ENCODE measurements around the gene STON2. TPM values are rescaled to one million over a fixed set of nuclear protein-coding genes. Genes with fewer than 3 reads are reported as not detected.

The STON2 gene
- total RNA-seq, 1 experiment from 2014 or later: 23.5 TPM

DNA sequence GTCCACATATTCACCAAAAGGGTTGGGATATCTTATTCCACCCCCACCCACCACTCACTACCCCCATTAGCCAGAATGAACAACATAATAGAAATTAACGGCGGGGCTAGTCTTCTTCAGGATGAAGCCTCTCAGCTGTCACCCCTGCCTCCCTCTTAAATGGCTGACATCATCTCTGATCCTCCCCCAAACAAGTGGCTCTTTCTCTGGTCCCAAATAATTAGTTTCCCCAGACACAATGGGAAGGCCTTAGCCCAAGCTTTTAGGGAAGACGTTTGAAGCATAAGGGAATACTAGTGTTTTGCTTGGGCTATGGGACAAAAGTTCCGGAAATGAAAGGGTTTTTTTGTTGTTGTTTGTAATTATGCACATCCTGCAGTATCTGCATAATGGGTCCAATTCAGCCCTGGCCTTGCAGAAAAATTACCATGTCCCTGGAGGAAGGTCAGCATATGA, 13.8 kb downstream of the STON2 start:
- BruUV-seq (replicated peaks): no TSS peak
- CTCF ChIA-PET: interaction anchor here (2.8 kb wide), 1 partner anchor 10 kb away, joined by 11 read pairs; no protein-coding TSS in a partner anchor
- intact Hi-C loops (cut with micrococcal nuclease): no loop called here

DNA sequence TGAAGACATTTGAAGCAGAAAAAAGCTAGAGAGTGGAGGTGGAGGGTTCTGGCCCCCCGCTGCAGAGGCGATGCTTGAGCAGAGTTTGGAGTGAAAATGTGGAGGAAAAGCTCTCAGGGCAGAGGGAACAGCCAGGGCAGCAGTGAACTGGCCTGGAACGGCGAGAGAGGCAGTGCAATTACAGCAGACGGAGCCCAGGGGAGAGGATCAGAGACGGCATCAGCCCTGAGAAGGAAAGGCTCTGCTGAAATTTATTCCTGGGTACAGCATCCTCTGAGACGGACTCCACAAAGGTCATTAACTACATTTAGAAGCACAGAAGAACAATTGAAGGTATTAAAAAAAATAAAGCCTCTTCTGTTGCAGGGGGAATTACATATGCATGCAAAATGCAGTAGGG, 14.2 kb downstream of the STON2 start:
- POLR2A ChIA-PET: interaction anchor here (1.0 to 1.7 kb wide), 9 partner anchors 8 to 63 kb away, joined by 3 to 14 read pairs (median 6); partner anchors contain the start of gene STON2
- H3K9me3 Mint-ChIP-seq (ENCODE audit: unreplicated experiment): no peaks in the 10 kb centered on the region
- intact Hi-C loops (cut with micrococcal nuclease): no loop called here
- TF ChIP-seq, protein P1, sequence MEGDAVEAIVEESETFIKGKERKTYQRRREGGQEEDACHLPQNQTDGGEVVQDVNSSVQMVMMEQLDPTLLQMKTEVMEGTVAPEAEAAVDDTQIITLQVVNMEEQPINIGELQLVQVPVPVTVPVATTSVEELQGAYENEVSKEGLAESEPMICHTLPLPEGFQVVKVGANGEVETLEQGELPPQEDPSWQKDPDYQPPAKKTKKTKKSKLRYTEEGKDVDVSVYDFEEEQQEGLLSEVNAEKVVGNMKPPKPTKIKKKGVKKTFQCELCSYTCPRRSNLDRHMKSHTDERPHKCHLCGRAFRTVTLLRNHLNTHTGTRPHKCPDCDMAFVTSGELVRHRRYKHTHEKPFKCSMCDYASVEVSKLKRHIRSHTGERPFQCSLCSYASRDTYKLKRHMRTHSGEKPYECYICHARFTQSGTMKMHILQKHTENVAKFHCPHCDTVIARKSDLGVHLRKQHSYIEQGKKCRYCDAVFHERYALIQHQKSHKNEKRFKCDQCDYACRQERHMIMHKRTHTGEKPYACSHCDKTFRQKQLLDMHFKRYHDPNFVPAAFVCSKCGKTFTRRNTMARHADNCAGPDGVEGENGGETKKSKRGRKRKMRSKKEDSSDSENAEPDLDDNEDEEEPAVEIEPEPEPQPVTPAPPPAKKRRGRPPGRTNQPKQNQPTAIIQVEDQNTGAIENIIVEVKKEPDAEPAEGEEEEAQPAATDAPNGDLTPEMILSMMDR (IDR thresholded peaks at IDR 0.05; ENCODE audit: unreplicated experiment): no peak
- CTCF ChIA-PET: interaction anchor here (1.6 to 2.8 kb wide), 2 partner anchors 10 to 67 kb away, joined by 10 to 11 read pairs; no protein-coding TSS in a partner anchor
- H3K4me3 Mint-ChIP-seq (ENCODE audit: unreplicated experiment): no peak overlapping the region
- no TSS peak for BruUV-seq (replicated peaks)
- peaks cover 13% of the 10 kb centered on the region for H3K4me1 Mint-ChIP-seq (ENCODE audit: insufficient read depth, unreplicated experiment)
- no peak overlapping the region for H3K27ac Mint-ChIP-seq (ENCODE audit: low read depth, unreplicated experiment)
- peaks cover 5% of the 10 kb centered on the region for H3K36me3 Mint-ChIP-seq (ENCODE audit: insufficient read depth, unreplicated experiment)
- no peak for DNase-seq (ENCODE audit: unreplicated experiment)
- no peaks in the 10 kb centered on the region for H3K27me3 Mint-ChIP-seq (ENCODE audit: insufficient read depth, unreplicated experiment)

More for the DNA sequence above, 13.8 kb downstream of the STON2 start:
- Mint-ChIP-seq H3K4me1 (ENCODE audit: insufficient read depth, unreplicated experiment) (peaks cover 13% of the 10 kb centered on the region), H3K36me3 (ENCODE audit: insufficient read depth, unreplicated experiment) (peaks cover 5% of the 10 kb centered on the region), H3K27me3 (ENCODE audit: insufficient read depth, unreplicated experiment) (no peaks in the 10 kb centered on the region), H3K27ac (ENCODE audit: low read depth, unreplicated experiment) (no peak overlapping the region), H3K4me3 (ENCODE audit: unreplicated experiment) (no peak overlapping the region), H3K9me3 (ENCODE audit: unreplicated experiment) (no peaks in the 10 kb centered on the region)
- TF ChIP-seq, protein P1 (IDR thresholded peaks at IDR 0.05; ENCODE audit: unreplicated experiment): no peak
- DNase-seq (ENCODE audit: unreplicated experiment): no peak
- POLR2A ChIA-PET: interaction anchor here (1.0 to 1.7 kb wide), 4 partner anchors 11 to 23 kb away, joined by 3 to 6 read pairs (median 4); partner anchors contain the start of gene STON2

DNA sequence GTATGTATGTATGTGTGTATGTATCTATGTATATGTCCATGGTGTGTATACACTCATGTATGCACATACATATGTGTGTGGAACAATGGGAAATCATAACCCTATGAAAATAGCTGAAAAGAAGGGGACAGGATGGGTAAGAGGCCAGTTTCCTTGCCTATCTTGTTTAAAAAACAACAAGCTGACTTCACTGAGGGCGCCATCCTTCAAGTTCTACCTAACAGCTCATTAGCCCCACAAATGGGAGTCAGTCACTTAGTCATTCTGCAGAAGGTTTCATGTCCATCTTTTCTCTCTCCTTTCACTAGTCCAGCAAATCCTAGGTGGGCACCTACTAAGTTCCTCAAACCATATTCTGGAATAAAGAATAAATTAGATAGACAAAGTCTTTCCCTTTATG, 14.7 kb downstream of the STON2 start:
- H3K36me3 Mint-ChIP-seq (ENCODE audit: insufficient read depth, unreplicated experiment): peaks cover 5% of the 10 kb centered on the region
- H3K27ac Mint-ChIP-seq (ENCODE audit: low read depth, unreplicated experiment): no peak overlapping the region
- CTCF ChIA-PET: interaction anchor here (1.6 to 2.8 kb wide), 2 partner anchors 11 to 67 kb away, joined by 10 to 11 read pairs; no protein-coding TSS in a partner anchor
- BruUV-seq (replicated peaks): no TSS peak
- POLR2A ChIA-PET: interaction anchor here (0.9 to 1.7 kb wide), 10 partner anchors 9 to 73 kb away, joined by 3 to 14 read pairs (median 5); partner anchors contain the start of gene STON2
- no peak overlapping the region for H3K4me3 Mint-ChIP-seq (ENCODE audit: unreplicated experiment)
- peaks cover 13% of the 10 kb centered on the region for H3K4me1 Mint-ChIP-seq (ENCODE audit: insufficient read depth, unreplicated experiment)
- H3K27me3 Mint-ChIP-seq (ENCODE audit: insufficient read depth, unreplicated experiment): no peaks in the 10 kb centered on the region
- intact Hi-C loops (cut with micrococcal nuclease): no loop called here
- no peaks in the 10 kb centered on the region for H3K9me3 Mint-ChIP-seq (ENCODE audit: unreplicated experiment)
- TF ChIP-seq, protein P1 (IDR thresholded peaks at IDR 0.05; ENCODE audit: unreplicated experiment): no peak
- no peak for DNase-seq (ENCODE audit: unreplicated experiment)

DNA sequence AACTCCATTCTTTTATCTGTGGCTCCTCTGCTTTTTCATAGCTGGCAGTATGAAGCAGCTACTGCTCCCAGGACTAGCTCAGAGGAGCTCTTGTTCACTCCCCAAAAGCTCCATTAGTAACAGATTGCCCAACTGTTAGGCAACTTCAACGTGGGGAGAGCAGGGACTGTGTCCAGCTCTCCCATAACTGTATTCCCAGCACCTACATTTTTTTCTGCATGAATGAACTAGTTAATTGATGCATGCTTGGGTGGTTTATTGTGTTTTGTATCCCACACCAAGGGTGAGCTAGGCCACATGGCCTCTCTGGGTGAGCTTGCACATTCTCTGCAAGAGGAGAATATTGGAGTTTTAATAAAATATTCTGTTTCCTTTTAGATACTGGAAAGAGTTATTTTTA, 15.2 kb downstream of the STON2 start:
- H3K27ac Mint-ChIP-seq (ENCODE audit: low read depth, unreplicated experiment): no peak overlapping the region
- POLR2A ChIA-PET: interaction anchor here (0.7 to 1.7 kb wide), 15 partner anchors 9 to 212 kb away, joined by 3 to 14 read pairs (median 4); partner anchors contain the start of gene STON2
- intact Hi-C loops (cut with micrococcal nuclease): no loop called here

More for the DNA sequence above, 15.2 kb downstream of the STON2 start:
- TF ChIP-seq, protein P1 (IDR thresholded peaks at IDR 0.05; ENCODE audit: unreplicated experiment): no peak
- peak; percentile 66 for DNase-seq (ENCODE audit: unreplicated experiment)
- Mint-ChIP-seq H3K4me1 (ENCODE audit: insufficient read depth, unreplicated experiment) (peaks cover 13% of the 10 kb centered on the region), H3K9me3 (ENCODE audit: unreplicated experiment) (no peaks in the 10 kb centered on the region), H3K4me3 (ENCODE audit: unreplicated experiment) (no peak overlapping the region), H3K36me3 (ENCODE audit: insufficient read depth, unreplicated experiment) (peaks cover 5% of the 10 kb centered on the region), H3K27me3 (ENCODE audit: insufficient read depth, unreplicated experiment) (no peaks in the 10 kb centered on the region)
- CTCF ChIA-PET: interaction anchor here (1.6 to 2.8 kb wide), 2 partner anchors 11 to 68 kb away, joined by 10 to 11 read pairs; no protein-coding TSS in a partner anchor
- no TSS peak for BruUV-seq (replicated peaks)
